Renal pelvis (tissue), 4 donors: Measurements from ENCODE around the gene LRRC8A. TPM values are rescaled to one million over a fixed set of nuclear protein-coding genes. Genes with fewer than 3 reads are reported as not detected.
"Not testable (repeated sequence)": the region's sequence is repeated elsewhere in the genome, so short reads cannot be mapped to it uniquely, and the experiment has no call there.

ENCODE experiments used
- DNase-seq: peaks from one replicate; pipeline ENCODE4 v3.0.0-alpha.2; 2013
- polyA plus RNA-seq, 3 donors: library from polyadenylated mRNA; unstranded; fragments of 120-200 nt; gene quantifications; one replicate each; pipeline ENCODE4 v1.2.1, GENCODE V29; 2013; ENCODE audit not compliant: insufficient read length in 3 of 3

Gene LRRC8A
- polyA plus RNA-seq, 3 donors = 27.9 to 36.2 (median 34.7) TPM

DNA sequence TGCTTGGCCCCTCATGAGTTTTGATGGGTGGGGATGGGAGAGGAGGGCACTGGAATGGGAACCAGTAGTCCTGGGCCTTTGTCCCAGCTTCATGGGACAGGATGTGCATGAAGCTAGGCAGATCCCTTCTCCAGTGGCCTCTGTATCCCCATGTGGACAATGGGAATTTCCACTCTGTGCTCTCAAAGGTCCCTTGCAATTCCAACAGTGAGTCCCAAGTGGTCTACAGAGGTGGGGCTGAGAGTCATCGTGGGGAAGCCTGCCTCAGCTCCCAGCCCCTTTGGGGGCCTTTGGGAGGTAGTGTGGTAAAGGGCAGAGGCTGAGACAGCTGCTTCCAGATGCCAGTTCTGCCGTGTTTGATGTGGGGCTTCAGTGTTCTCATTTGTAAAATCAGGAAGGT lies 37.0 kb downstream of the LRRC8A start:
- DNase-seq = no peak

DNA sequence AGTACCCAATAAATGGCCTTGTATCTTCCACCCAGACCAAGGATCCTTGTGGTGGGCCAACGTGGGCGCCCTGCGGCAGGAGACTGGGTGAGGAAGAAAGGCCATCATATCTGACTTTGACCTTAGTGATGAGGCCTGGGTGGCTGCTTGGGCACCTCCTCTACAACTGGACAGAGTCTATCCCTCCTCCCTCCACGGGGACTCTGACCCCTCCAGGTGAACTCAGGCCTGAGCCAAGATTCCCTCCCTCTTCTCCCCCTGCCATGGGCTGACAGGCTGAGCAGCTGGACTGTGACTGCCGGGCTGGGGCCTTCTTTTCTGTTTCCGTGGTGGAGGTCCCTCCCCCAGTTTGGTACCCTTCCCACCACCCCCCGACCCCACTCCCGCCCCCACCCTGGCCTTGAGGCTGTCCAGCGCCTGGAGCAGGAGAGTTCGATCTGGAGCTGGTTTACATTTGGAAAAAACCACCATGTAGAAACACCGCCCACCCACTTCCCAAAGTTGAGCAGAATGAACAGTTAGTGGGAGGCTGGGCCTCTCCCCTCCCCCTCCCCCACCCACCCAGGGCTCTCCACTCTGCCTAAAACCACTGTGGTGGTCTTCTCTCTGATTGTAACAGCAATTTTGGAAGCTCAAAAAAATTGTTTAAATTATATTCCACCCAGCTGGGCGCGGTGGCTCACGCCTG lies 37.6 kb downstream of the LRRC8A start:
- DNase-seq = no peak

DNA sequence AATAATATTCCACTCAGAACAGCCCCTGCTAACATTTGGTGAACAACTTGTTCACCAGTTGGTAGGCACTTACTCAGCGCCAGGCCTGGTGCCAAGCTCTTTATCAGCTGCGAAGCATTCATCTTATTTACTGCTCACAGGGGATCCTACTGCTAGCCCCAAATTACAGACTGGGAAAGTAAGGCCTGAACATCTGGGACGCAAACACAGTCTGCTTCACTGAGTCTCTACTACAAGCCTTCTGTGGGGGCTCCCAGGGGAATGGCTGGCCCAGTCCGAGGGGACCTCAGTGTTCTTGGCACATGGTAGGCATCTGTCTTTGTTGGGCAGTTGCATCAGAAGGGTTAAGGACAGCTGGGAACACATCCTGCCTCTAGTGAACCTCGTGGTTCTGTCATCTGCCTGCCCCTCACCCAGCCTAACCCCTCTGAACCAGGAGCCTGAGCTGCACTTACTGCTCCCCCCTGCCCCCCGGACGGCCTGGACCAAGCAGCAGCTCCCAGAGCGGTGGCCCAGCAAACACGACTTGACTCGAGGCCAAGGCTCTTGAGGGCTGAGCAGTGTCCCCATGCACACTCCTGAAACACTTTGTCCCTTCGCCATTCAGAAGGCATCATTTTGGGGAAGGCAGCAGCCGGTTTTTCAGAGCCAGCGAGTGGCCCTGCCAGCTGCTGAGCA lies 38.6 kb downstream of the LRRC8A start, which contains the start of gene PHYHD1:
PHYHD1 (plus strand) TSS at position 602 of the 678 bp plus-strand sequence. CDS start 1,342 bp downstream, outside the sequence.
- no peak for DNase-seq

DNA sequence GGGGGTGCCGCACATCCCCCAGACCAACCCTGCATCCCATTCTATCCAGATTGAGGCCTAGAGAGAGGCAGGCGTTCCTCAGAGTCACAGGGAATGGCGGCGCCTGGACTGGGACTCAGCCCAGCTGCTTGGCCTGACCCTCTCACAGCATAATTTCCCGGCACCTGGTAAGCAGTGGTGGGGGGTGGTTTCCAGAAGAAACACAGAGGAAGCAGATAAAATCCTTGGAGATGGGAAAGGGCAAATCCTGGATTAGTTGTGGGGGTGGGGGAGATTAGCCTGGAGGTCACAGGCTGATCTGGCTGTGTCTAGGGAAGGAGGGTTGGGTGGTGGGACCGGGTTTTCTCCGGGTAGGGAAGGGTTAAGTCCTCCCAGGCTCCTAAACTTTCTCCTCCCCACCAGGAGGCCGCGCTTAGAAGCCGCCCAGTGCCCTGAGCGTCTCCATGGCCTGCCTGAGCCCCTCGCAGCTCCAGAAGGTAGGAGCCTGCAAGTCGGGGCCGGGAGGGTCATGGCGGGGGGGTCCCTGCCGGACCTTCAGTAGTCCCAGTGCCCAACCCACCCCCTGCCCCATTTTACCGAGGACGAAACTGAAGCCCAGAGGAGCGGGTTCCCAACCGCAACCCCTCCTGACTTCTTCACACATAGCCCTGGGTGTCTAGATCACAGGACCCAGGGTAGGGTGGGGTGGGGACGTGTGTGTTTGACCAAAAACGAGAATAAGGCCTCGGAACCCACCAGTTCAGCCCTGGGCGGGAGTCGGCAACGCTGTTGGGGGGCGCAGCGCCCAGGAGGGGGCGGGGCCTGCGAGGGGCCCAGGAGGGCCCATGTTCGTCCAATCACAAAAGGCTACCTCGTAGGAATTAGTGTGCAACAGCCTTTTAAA lies 40.2 kb downstream of the LRRC8A start:
- DNase-seq = peak; percentile 82

DNA sequence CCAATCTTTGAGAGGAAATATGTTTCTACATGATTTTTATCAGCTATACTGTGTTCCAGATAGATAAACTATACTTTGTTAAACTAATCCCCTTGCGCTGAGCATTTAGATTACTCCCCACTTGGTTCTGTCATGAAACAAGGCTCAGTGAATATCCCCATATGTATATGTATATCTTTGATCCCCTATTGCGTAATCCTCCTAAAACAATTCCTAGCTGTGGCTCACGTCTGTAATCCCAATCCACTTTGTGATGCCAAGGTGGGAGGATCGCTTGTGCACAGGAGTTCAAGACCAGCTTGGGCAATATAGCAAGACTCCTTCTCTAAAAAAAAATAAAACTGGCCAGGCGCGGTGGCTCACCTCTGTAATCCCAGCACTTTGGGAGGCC lies 41.6 kb downstream of the LRRC8A start:
- no peak for DNase-seq

DNA sequence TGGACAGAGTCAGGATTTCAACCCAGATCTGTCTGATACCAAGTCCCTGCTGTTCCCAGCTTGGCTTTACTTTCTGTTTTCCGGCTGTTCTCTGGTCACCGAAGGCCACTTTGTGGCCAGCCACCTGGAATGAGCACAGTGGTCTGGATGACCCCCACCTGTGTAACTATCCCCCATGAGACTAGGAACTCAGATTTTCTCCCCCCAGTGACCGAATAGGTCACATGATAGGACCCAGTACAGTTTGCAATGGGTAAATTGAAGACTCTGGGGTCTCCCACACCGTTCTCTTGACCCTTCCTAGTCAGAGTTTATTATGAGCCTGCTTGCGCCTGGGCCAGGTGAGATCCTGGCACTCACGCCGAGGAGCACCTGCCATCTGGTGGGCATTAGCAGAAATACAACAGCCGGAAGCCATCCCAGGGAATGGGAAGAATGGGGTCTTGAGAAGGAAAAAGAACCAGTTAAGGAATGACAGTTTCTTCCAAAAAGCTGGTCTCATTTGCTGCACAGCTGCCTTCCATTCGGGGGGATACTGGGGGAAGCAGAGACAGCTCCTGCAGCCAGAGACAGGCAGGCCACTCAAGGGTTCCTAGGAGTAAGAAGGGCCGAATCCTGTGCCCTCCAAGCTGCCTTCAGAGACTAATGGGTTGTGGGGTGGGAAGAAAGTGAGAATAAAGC lies 45.9 kb downstream of the LRRC8A start:
- no peak for DNase-seq

DNA sequence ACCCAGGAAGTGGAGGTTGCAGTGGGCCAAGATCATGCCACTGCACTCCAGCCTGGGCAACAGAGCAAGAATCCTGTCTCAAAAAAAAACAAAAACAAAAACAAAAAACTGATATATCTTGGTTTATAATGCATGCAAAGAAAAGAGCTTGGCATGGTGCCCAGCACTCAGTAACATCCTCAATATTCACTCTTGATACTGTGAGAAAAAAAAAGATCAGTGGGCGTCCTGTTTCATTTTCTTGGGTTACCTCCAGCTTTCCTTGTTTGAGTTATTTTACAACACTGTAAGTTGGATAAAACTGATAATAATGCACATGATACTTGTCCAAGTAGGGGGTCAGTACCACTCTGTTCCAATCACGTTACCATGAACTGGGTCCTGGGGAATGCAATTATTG lies 46.7 kb downstream of the LRRC8A start:
- DNase-seq = no peak

DNA sequence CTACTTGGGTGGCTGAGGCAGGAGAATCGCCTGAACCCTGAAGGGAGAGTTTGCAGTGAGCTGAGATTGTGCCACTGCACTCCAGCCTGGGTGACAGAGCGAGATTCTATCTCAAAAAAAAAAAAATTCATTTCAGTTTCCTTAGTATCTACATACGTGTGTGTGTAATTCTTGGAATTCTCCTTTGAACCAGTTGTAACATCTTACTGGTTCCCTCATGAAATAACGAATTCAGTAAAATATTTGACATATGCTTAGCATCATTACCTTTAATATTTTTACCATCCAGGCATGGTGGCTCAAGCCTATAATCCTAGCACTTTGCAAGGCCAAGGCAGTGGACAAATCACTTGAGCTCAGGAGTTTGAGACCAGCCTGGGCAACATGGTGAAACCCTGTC lies 47.6 kb downstream of the LRRC8A start:
- DNase-seq = no peak

DNA sequence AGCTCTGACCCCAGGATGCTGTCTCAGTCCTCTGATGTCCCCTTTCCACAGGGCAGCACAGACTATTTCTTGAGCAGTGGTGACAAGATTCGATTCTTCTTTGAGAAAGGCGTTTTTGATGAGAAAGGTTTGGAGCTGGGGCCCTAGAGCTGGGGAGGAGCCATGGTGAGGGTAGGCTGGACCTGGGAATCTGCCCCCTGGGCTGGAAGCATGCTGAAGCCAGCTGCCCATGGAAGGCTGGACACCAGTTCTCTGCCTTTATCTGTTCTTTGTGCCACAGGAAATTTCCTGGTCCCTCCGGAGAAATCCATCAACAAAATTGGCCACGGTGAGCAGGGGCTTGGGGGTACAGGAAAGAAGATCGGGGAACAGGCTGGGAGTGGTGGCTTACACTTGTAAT lies 51.8 kb downstream of the LRRC8A start:
- no peak for DNase-seq

DNA sequence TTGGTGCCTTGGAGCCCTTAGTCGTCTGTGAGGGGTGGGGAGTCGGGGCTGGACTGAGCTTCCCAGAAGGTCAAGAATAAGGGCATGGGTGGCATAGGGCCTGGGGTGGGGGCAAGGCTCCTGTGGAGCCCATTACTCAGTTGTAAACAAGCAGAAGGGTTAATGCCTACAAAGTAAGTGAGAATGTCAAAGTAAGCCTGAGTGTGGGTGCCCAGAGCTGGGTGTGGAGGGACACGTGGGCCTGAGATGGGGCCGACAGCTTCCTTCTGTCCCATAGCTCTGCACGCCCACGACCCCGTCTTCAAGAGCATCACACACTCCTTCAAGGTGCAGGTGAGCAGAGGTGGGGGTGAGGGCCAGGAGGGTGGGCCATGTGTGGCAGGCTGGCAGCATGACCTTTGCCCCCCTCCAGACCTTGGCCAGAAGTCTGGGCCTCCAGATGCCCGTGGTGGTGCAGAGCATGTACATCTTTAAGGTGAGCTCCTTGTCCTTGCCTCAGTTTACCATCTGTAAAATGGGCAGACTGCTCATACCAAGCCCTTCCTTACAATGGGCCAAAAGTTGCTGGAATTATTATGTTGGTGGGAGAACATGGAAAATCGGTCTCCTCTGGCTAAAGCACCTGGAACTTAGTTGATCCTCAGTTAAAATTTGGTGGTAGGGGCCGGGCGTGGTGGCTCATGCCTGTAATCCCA lies 54.4 kb downstream of the LRRC8A start:
- DNase-seq = no peak

DNA sequence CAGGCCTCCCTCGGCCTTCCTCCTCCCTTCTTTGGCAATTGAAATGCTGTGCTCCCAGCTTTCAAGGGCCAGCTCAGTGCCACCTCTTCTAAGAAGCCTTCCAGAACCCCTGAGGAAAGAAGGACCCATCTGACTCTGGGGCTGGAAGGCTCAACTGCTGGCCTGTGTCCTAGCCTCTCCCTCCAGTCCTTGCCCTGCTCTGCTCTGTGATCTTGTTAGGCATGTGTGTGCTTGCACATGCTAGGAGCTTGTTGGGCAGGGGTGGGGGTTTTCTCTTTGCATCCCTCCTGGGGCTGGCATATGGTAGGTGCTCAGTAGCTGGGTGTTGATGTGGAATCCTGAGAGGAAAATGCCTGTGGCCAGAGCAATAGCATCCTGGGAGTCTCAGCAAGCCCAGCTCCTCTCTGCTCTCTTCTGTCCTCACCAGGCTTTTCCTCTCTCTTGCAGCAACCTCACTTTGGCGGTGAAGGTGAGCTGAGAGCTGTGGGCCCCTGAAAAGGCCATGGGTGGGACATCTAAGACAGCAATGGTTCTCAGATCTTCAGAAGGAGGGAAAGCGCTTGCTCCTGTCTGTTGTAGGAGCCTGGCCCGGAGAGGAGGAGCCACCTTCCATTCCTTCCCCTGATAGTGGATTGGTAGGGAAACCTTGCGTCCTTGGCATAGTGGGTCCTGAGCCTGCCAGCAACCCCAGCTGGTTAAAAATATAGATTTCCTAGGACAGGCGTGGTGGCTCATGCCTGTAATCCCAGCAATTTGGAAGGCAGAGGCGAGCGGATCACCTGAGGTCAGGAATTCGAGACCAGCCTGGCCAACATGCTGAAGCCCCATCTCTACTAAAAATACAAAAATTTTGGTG lies 55.6 kb downstream of the LRRC8A start:
- no peak for DNase-seq

DNA sequence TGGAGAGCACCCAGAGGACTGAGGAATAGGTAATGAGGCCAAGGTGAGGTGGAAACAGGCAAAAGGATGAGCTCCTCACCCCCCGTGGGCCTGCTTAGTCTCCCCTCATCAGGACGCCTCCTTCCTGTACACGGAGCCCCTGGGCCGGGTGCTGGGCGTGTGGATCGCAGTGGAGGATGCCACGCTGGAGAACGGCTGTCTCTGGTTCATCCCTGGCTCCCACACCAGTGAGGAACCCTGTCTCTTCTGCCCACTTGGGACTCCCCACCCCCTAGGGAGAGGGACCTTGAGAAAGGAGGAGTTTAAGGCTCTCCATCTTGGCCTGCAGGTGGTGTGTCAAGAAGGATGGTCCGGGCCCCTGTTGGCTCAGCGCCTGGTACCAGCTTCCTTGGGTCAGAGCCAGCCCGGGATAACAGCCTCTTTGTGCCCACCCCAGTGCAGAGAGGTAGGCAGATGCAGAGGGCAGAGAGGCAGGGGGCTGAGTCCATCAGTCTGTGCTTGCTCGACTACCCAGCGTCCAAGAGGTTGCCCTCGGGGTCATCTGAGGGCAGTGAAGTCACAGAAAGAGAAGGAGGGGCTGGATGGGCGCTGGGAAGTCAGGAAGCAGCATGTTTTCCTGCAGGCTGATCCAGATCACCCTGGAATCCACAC lies 58.5 kb downstream of the LRRC8A start:
- DNase-seq = no peak

DNA sequence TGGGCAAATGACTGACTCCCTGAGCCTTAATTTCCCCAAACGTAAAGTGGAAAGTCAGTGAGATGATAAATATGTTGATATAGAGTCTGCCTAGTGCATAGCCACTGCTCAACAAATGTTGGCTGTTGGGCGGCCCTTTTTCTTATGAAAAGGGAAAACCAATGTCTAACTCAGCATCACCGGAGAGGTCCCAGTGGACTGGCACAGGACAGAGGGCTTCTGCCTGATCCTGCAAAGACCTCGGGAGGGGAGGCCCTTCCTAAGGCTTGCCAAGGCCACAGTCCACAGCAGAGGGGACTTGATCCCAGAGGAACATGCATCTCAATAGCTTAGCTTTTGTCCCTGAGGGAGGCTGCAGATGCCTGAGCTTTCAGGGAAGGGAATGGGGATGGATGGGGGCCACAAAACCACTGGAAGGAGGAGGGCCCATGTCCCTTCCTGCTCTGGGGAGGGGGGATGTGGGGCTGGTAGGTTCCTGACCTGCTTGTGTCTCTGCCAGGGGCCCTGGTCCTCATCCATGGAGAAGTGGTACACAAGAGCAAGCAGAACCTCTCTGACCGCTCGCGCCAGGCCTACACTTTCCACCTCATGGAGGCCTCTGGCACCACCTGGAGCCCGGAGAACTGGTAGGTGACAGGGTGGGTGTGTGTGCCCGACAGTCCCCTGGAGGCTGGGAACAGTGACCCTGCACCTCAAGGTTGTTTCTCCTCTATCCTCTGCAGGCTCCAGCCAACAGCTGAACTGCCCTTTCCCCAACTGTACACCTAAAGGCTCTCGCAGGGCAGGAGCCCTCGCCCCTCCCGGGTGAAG lies 59.2 kb downstream of the LRRC8A start:
- DNase-seq = no peak

DNA sequence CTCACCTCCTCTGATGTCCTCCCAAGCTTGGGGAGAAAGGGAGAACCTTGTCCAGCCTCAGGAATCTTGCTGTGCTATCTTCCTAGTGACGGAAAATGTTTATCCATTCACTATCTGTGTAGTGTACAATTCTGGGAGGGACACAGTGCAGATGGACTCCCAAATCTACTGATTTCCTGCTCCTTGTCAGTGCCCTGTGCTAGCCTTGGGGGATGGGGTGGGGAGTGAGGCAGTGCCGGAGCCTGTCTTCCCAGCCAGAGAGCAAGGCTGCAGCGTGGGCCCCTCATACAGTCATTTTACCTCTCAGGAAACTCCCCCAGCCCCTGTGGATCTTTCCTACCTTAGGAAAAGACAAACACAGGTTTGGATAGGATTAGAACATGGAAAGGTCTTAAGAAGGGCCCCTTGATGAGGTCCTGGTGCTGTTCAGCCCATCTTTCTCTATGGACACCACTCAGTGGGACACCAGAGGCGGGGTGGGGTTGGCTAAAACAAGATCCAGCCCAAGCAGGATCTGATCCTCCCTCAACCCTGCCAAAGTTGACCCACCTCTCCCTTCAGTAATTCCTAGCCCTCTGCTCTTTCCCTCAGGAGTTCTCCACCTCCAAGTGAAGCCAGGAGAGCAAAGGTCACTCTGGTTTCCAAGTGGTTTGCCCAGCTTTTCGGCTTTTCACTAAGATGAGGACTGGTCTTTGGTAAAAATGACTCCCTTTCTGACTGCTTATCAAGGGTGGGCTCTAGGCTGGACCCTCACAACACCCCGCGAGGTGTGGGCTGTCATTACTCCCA lies 62.1 kb downstream of the LRRC8A start:
- DNase-seq = no peak

DNA sequence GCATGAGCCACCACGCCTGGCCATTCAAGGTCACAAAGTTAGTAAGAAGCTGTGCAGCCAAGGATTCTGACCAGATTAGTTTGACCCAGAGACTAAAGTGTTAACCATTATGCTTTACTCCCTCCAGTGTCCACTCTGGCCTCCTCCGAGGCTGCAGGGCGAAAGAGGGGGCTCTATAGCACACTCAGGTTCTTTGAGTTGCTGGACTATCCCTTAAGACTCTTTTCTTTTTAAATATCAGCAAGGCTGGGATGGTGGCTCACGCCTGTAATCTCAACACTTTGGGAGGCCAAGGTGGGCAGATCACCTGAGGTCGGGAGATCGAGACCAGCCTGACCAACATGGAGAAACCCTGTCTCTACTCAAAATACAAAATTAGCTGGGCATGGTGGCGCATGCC lies 63.0 kb downstream of the LRRC8A start:
- DNase-seq = not testable (repeated sequence)

DNA sequence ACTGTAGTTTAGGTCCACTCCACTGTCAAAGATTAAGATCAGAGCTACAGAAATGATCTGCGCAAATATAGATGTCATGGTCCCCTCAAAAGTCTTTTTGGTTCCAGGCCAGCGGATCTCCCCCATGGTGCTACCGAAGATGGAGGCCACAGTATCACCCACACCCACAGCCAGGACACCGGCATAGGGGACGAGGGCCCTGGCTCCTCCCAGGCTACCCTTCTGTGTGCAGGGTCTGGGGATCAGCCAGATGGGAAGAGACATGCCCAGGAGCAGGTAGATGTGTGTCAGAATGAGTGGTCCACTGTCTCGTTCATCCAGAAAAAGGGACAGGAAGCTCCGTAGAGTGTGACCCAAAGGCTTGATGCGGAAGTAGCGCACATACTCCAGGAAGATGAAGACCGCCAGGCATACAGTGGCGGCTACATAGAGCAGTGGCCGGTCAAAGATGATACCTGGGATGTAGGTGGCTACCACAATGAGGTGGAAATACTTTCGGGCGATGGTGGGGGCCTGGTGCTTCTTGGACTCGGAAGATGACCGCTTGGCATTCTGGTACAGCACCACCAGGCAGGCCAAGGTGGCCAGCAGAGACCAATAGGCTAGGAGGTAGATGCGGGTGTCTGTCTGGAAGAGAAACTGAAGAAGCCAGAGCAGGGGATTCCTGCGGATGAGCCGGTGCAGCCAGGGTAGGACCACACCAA lies 64.0 kb downstream of the LRRC8A start:
- no peak for DNase-seq

DNA sequence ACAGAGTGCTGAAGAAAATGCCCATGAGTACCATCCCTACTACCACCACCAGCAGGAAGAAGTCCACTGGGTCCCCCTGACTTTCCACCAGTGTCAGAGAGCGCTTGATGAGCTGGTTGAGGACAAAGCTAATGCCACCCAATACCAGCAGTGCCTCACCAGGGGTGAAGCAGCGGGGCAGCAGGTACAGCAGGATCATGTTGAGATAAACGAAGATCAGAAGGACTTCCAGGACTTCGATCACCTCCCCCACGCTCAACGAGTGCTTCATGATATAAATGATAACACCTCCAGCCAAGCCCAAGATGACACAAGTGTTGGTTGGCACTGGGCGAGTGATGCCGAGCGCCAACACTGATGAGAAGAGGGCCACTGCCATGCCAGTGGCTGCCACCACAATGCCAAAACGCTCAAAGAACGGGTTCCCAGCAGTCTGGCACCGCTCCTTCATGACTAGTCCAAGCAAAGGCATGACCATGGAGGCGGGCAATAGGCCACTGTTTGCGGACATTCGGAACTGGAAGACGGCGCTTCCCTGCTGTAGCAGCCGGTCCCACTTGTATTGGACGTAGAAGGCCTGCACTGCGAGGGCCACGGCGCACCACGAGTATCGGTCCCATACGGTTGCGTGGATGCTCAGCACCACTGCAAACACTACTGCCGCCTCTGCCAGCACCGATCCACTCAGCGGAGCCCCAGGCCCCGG lies 64.8 kb downstream of the LRRC8A start:
- DNase-seq = no peak
